Suprapubic skin (tissue), 4 donors: Measurements from ENCODE around the gene KIAA1671. TPM values are rescaled to one million over a fixed set of nuclear protein-coding genes. Genes with fewer than 3 reads are reported as not detected.

ENCODE experiments used
- DNase-seq, 2 donors: peaks; one replicate each; pipeline ENCODE4 v3.0.0-alpha.2; 2019; ENCODE audit warnings: low spot score in 2 of 2
- H3K27ac ChIP-seq: fragments of 200-600 bp; sonication (generic); one replicate; pipeline ENCODE4 v1.5.1; 2019
- H3K27me3 ChIP-seq: fragments of 200-600 bp; sonication (generic); one replicate; pipeline ENCODE4 v1.5.1; 2019
- H3K36me3 ChIP-seq: fragments of 200-600 bp; sonication (generic); one replicate; pipeline ENCODE4 v1.5.1; 2019
- H3K4me1 ChIP-seq: fragments of 200-600 bp; sonication (generic); one replicate; pipeline ENCODE4 v1.5.1; 2019
- H3K4me3 ChIP-seq: fragments of 200-600 bp; sonication (generic); one replicate; pipeline ENCODE4 v1.5.1; 2019; ENCODE audit warnings: mild to moderate bottlenecking
- H3K9me3 ChIP-seq: fragments of 200-600 bp; sonication (generic); one replicate; pipeline ENCODE4 v1.5.1; 2019
- CTCF ChIP-seq, 2 donors: fragments of 200-600 bp in 1 of 2; fragments of 450-650 bp in 1 of 2; sonication (generic) in 1 of 2; IDR thresholded peaks; one replicate each; pipeline ENCODE4 v1.5.1; 2016 to 2019; ENCODE audit warnings: antibody characterized with exemption in 2 of 2, mild to moderate bottlenecking in 1 of 2, moderate library complexity in 1 of 2
- EP300 ChIP-seq: sonication (generic); formaldehyde crosslinking; IDR thresholded peaks from one replicate; pipeline ENCODE4 v1.6.1; 2017; ENCODE audit warnings: antibody characterized with exemption
- POLR2A ChIP-seq, 2 donors: fragments of 450-650 bp; IDR thresholded peaks; one replicate each; pipeline ENCODE4 v1.6.1; 2017; ENCODE audit warnings: antibody characterized with exemption in 2 of 2, mild to moderate bottlenecking in 2 of 2, moderate library complexity in 2 of 2
- POLR2AphosphoS5 ChIP-seq, 3 donors: sonication (generic); formaldehyde crosslinking; IDR thresholded peaks; one replicate each; pipeline ENCODE4 v1.6.1; 2017; ENCODE audit warnings: antibody characterized with exemption in 3 of 3
- WGBS: methylation state at CpG from one replicate; pipeline ENCODE4 v1.1.5; 2018; 5-methylcytosine and 5-hydroxymethylcytosine counted together
- total RNA-seq, 4 donors: library from RNA; depleted of rRNA; stranded (reverse); fragments of >200 nt; gene quantifications; one replicate each; pipeline ENCODE4 v1.1.0, GENCODE V29; 2016

Gene KIAA1671
- total RNA-seq, 4 donors from 2014 or later: 74.4 to 116 (median 97.0) TPM

- H3K4me1 ChIP-seq: no peaks in the 10 kb centered on the region
- H3K4me3 ChIP-seq: no peak overlapping the region
- no peak overlapping the region for H3K27ac ChIP-seq
- DNase-seq: no peak
- TF ChIP-seq POLR2AphosphoS5 (IDR thresholded peaks at IDR 0.05) (no peak), CTCF (IDR thresholded peaks at IDR 0.05) (no peak)
- WGBS: 70% methylated on average over 3 of the region's 3 CpGs
- H3K9me3 ChIP-seq: no peaks in the 10 kb centered on the region
- no peaks in the 10 kb centered on the region for H3K36me3 ChIP-seq
- peaks cover 6% of the 10 kb centered on the region for H3K27me3 ChIP-seq
Observed at GRCh38 chr22:24926428-24926725, 26.1 kb upstream of the KIAA1671 start.

DNA sequence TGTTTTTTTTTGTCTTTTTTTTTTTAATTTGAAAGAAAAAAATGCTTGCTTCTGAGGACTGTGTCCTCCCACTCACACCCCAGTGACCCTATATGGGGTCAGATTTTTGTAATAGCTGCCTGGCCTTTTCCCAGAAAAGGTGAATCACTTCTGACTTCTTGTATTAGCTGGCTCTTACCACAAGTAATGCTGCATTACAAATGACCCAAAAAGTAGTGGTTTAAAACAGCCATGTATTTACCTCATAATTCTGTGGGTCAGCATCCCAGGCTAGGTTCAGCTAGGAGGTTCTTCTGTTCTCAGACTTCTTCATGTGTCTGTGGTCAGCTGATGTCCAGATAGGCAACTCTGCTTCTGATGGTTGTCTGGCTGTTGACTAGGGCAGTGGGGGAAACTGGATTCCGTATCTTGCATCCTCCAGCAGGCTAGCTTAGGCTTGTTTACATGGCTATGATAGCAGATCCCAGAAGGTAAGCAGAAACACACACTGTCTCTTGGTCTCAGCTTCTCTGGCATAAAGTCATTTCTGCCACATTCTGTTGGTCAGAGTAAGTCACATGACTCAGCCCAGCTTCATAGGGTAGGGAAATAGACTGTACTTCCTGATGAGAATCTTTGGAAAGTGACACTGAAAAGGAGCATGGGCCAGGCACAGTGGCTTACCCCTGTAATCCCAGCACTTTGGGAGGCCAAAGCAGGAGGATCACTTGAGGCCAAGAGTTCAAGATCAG is 25.5 kb upstream of the KIAA1671 start:
- 70% methylated on average over 1 of the region's 1 CpG for WGBS
- Histone ChIP-seq H3K9me3 (no peaks in the 10 kb centered on the region), H3K27ac (no peak overlapping the region), H3K4me1 (no peaks in the 10 kb centered on the region), H3K4me3 (no peak overlapping the region), H3K27me3 (peaks cover 6% of the 10 kb centered on the region), H3K36me3 (no peaks in the 10 kb centered on the region)
- no peak for TF ChIP-seq POLR2A (IDR thresholded peaks at IDR 0.05)
- no peak for DNase-seq

DNA sequence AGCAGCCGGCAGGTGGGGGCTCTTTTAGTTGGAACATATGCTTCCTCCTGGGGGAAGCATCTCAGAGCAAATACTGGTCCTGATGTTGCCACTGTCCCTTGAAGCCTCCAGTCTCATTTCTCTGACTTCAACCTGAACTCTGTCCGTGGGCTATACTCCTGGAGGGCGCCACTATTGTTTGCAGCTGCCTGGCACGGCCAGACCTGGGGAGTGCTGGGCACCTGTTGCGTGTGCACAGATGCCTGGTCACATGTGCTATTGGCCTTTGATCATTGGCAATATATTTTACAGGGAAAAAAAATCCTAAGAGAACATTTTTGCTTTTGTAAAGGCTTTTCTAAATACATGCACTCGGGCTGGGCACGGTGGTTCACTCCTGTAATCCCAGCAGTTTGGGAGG is 24.2 kb upstream of the KIAA1671 start:
- Histone ChIP-seq H3K9me3 (no peaks in the 10 kb centered on the region), H3K36me3 (no peaks in the 10 kb centered on the region), H3K4me1 (no peaks in the 10 kb centered on the region), H3K4me3 (no peak overlapping the region), H3K27ac (no peak overlapping the region), H3K27me3 (peaks cover 6% of the 10 kb centered on the region)
- WGBS: 81% methylated on average over 7 of the region's 7 CpGs
- TF ChIP-seq POLR2A (IDR thresholded peaks at IDR 0.05) (no peak), POLR2AphosphoS5 (IDR thresholded peaks at IDR 0.05) (no peak), CTCF (IDR thresholded peaks at IDR 0.05) (no peak), EP300 (no peak)
- no peak for DNase-seq

GRCh38 chr22:24930678-24931077 is 21.8 kb upstream of the KIAA1671 start:
- H3K27ac ChIP-seq: no peak overlapping the region
- TF ChIP-seq POLR2AphosphoS5 (IDR thresholded peaks at IDR 0.05) (no peak), POLR2A (IDR thresholded peaks at IDR 0.05) (no peak), CTCF (IDR thresholded peaks at IDR 0.05) (no peak), EP300 (no peak)
- peaks cover 10% of the 10 kb centered on the region for H3K27me3 ChIP-seq

GRCh38 chr22:24935771-24936483 is 16.6 kb upstream of the KIAA1671 start:
- no peaks in the 10 kb centered on the region for H3K9me3 ChIP-seq
- no peaks in the 10 kb centered on the region for H3K36me3 ChIP-seq
- no peak overlapping the region for H3K4me3 ChIP-seq
- no peak overlapping the region for H3K27ac ChIP-seq
- H3K4me1 ChIP-seq: peaks cover 3% of the 10 kb centered on the region
- TF ChIP-seq EP300 (no peak), POLR2A (IDR thresholded peaks at IDR 0.05) (no peak), CTCF (IDR thresholded peaks at IDR 0.05) (no peak), POLR2AphosphoS5 (IDR thresholded peaks at IDR 0.05) (no peak)
- no peak for DNase-seq
- peaks cover 4% of the 10 kb centered on the region for H3K27me3 ChIP-seq

More at GRCh38 chr22:24930678-24931077, 21.8 kb upstream of the KIAA1671 start:
- Histone ChIP-seq H3K4me1 (no peaks in the 10 kb centered on the region), H3K36me3 (no peaks in the 10 kb centered on the region), H3K4me3 (no peak overlapping the region), H3K9me3 (no peaks in the 10 kb centered on the region)
- 81% methylated on average over 3 of the region's 3 CpGs for WGBS
- DNase-seq: no peak
